Ishikawa (cell line): Measurements from ENCODE around the gene DDX21.
A peak's percentile ranks its signal among the peaks of the same experiment; 100 is the strongest.

Experiments
- CEBPB ChIP-seq: IDR thresholded peaks from 2 replicates; pipeline ENCODE4 v1.6.1; 2012
- CREB1 ChIP-seq: IDR thresholded peaks from 2 replicates; pipeline ENCODE4 v1.6.1; 2012; ENCODE audit warnings: low read depth
- EGR1 ChIP-seq: IDR thresholded peaks from 2 replicates; pipeline ENCODE4 v1.6.1; 2012
- EP300 ChIP-seq: IDR thresholded peaks from 2 replicates; pipeline ENCODE4 v1.6.1; 2012; ENCODE audit warnings: borderline replicate concordance
- FOXM1 ChIP-seq: IDR thresholded peaks from 2 replicates; pipeline ENCODE4 v1.6.1; 2012; ENCODE audit warnings: low read depth, borderline replicate concordance
- NFIC ChIP-seq: IDR thresholded peaks from 2 replicates; pipeline ENCODE4 v1.6.1; 2012
- RAD21 ChIP-seq: IDR thresholded peaks from 2 replicates; pipeline ENCODE4 v1.6.1; 2012; ENCODE audit warnings: low read depth
- TAF1 ChIP-seq: IDR thresholded peaks from 2 replicates; pipeline ENCODE4 v1.6.1; 2012; ENCODE audit warnings: low read depth, mild to moderate bottlenecking
- TCF12 ChIP-seq: IDR thresholded peaks from 2 replicates; pipeline ENCODE4 v1.6.1; 2012; ENCODE audit warnings: low read depth
- TEAD4 ChIP-seq: IDR thresholded peaks from 2 replicates; pipeline ENCODE4 v1.6.1; 2012
- YY1 ChIP-seq: IDR thresholded peaks from 2 replicates; pipeline ENCODE4 v1.6.1; 2012; ENCODE audit warnings: low read depth
- ZBTB7A ChIP-seq: IDR thresholded peaks from 2 replicates; pipeline ENCODE4 v1.6.1; 2012; ENCODE audit warnings: low read depth
- TF ChIP-seq, protein P1 (sequence below): IDR thresholded peaks from 2 replicates; pipeline ENCODE4 v1.6.1; 2012; ENCODE audit warnings: low read depth, mild to moderate bottlenecking
- TF ChIP-seq, protein P2 (sequence below): IDR thresholded peaks from 2 replicates; pipeline ENCODE4 v1.6.1; 2012
- TF ChIP-seq, protein P3 (sequence below): IDR thresholded peaks from 2 replicates; pipeline ENCODE4 v1.6.1; 2012

The DDX21 gene

GRCh38 chr10:68955832-68956532 lies at the start of gene DDX21:
TSS of gene DDX21 (plus strand) at chr10:68956170. CDS start at chr10:68956226, 56 bp downstream.
- TF ChIP-seq TAF1 (peak; percentile 87), TEAD4 (0 out of 2 replicates have a peak, but pooled peaks have one; percentile 2), EGR1 (no peak; the same call in 1 of the 2 replicates), NFIC (peak; percentile 22), CEBPB (no peak), RAD21 (no peak; the same call in 1 of the 2 replicates), FOXM1 (peak; percentile 31; the same call in 1 of the 2 replicates), YY1 (peak; percentile 78), ZBTB7A (no peak), EP300 (no peak), CREB1 (peak; percentile 82; the same call in 1 of the 2 replicates), TCF12 (peak; percentile 60)
- TF ChIP-seq, protein P1, sequence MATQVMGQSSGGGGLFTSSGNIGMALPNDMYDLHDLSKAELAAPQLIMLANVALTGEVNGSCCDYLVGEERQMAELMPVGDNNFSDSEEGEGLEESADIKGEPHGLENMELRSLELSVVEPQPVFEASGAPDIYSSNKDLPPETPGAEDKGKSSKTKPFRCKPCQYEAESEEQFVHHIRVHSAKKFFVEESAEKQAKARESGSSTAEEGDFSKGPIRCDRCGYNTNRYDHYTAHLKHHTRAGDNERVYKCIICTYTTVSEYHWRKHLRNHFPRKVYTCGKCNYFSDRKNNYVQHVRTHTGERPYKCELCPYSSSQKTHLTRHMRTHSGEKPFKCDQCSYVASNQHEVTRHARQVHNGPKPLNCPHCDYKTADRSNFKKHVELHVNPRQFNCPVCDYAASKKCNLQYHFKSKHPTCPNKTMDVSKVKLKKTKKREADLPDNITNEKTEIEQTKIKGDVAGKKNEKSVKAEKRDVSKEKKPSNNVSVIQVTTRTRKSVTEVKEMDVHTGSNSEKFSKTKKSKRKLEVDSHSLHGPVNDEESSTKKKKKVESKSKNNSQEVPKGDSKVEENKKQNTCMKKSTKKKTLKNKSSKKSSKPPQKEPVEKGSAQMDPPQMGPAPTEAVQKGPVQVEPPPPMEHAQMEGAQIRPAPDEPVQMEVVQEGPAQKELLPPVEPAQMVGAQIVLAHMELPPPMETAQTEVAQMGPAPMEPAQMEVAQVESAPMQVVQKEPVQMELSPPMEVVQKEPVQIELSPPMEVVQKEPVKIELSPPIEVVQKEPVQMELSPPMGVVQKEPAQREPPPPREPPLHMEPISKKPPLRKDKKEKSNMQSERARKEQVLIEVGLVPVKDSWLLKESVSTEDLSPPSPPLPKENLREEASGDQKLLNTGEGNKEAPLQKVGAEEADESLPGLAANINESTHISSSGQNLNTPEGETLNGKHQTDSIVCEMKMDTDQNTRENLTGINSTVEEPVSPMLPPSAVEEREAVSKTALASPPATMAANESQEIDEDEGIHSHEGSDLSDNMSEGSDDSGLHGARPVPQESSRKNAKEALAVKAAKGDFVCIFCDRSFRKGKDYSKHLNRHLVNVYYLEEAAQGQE, result no peak
- TF ChIP-seq, protein P2, sequence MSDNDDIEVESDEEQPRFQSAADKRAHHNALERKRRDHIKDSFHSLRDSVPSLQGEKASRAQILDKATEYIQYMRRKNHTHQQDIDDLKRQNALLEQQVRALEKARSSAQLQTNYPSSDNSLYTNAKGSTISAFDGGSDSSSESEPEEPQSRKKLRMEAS, result peak; percentile 95
- TF ChIP-seq, protein P3, sequence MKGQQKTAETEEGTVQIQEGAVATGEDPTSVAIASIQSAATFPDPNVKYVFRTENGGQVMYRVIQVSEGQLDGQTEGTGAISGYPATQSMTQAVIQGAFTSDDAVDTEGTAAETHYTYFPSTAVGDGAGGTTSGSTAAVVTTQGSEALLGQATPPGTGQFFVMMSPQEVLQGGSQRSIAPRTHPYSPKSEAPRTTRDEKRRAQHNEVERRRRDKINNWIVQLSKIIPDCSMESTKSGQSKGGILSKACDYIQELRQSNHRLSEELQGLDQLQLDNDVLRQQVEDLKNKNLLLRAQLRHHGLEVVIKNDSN, result peak; percentile 44; the same call in 1 of the 2 replicates

GRCh38 chr10:68924593-68924992 lies 31.4 kb upstream of the DDX21 start:
- no peak for TF ChIP-seq CREB1
- no peak for TF ChIP-seq ZBTB7A
- TF ChIP-seq TEAD4, result no peak
- TF ChIP-seq EGR1, result no peak
- TF ChIP-seq RAD21, result no peak
- TF ChIP-seq, protein P1, result no peak

- TF ChIP-seq YY1 (no peak), FOXM1 (no peak), ZBTB7A (no peak), EGR1 (no peak), EP300 (no peak), TEAD4 (no peak), CEBPB (no peak), CREB1 (no peak), NFIC (no peak), TCF12 (no peak), RAD21 (no peak), TAF1 (no peak)
- TF ChIP-seq, protein P2, result no peak
- TF ChIP-seq, protein P3, result no peak
- TF ChIP-seq, protein P1, result no peak
These were observed 30.5 kb upstream of the DDX21 start for GRCh38 chr10:68925489-68925888.

DNA sequence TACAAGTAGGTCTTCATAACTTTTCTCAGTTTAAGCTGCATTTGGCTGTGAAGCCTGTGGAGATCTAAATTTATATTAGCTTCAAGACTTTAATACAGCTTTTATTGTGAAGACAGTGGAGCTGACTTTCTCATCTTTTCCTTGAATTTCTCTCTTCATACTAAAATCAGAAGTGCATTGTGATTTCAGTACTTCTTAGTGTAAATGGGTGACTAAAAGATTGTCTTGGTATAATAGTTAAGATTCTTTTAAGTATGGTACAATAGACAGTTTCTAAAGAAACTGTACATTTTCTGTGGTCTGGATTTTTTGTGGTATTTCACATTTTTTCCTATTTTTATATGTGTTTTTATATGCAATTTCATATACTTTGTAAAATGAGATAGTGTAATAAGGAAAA lies 21.0 kb upstream of the DDX21 start:
- TF ChIP-seq TAF1, result no peak
- no peak for TF ChIP-seq EP300
- no peak for TF ChIP-seq EGR1
- TF ChIP-seq CREB1, result no peak
- TF ChIP-seq RAD21, result no peak
- TF ChIP-seq CEBPB, result no peak
- no peak for TF ChIP-seq YY1
- no peak for TF ChIP-seq ZBTB7A
- TF ChIP-seq, protein P1, result no peak
- no peak for TF ChIP-seq TEAD4
- TF ChIP-seq, protein P2, result no peak
- no peak for TF ChIP-seq NFIC
- TF ChIP-seq TCF12, result no peak
- no peak for TF ChIP-seq FOXM1
- TF ChIP-seq, protein P3, result no peak
